Lower leg skin (tissue), 3 donors: Measurements from ENCODE around the gene CD93.

ENCODE experiments used
- CTCF ChIP-seq, 3 donors: fragments of 450-650 bp; IDR thresholded peaks; one replicate each; pipeline ENCODE4 v1.5.1; 2016; ENCODE audit warnings: antibody characterized with exemption in 3 of 3, mild to moderate bottlenecking in 3 of 3, moderate library complexity in 2 of 3
- POLR2A ChIP-seq, 2 donors: fragments of 450-650 bp; IDR thresholded peaks; one replicate each; pipeline ENCODE4 v1.6.1; 2016 to 2017; ENCODE audit warnings: antibody characterized with exemption in 2 of 2, mild to moderate bottlenecking in 1 of 2, moderate library complexity in 1 of 2

- no peak for TF ChIP-seq CTCF (IDR thresholded peaks at IDR 0.05)
- no peak for TF ChIP-seq POLR2A (IDR thresholded peaks at IDR 0.05)
Observed at GRCh38 chr20:23036371-23036770, 49.8 kb downstream of the CD93 start.
